Measurements from ENCODE around the gene IFITM1. TPM values are rescaled to one million over a fixed set of nuclear protein-coding genes. Genes with fewer than 3 reads are reported as not detected.
"Not testable (repeated sequence)": the region's sequence is repeated elsewhere in the genome, so short reads cannot be mapped to it uniquely, and the experiment has no call there.

IFITM1 gene
- total RNA-seq, 2 donors from 2014 or later, result 182 to 220 TPM

DNA sequence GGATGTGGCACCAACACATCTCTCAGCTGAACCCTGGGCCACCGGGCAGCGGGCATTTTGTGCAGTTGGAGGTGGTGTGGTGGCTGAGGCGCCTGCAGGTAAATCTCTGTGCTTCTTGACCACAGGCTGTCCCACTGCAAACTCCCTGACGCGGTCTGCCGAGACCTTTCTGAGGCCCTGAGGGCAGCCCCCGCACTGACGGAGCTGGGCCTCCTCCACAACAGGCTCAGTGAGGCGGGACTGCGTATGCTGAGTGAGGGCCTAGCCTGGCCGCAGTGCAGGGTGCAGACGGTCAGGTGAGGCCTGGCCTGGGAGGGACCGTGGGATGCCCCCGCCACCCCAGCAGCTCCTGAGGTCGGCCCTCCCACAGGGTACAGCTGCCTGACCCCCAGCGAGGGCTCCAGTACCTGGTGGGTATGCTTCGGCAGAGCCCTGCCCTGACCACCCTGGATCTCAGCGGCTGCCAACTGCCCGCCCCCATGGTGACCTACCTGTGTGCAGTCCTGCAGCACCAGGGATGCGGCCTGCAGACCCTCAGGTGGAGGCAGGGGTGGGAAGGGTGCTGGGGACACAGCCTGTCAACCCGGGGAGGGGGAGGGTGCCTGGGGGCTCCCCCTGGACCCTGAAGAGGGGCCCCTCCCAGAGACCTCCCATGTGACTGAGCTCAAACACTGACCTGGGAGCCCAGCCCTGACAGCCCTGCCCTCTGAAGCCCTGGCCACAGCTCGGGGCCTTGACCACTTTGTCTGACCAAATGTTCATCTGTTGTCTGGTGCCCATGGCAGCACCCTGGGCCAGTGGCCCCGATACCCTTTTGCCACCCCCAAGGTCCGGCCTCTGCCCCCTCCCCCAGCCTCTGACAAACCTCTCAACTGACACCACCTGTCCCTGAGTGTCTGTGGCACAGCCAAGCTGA lies 29.5 kb upstream of the IFITM1 start:
- H3K36me3 ChIP-seq, result no peaks in the 10 kb centered on the region
- no peak overlapping the region for H3K27ac ChIP-seq
- no peak overlapping the region for H3K4me3 ChIP-seq
- no peak for ATAC-seq (ENCODE audit: insufficient number of reproducible peaks, low FRiP score, low read depth)
- H3K4me1 ChIP-seq (ENCODE audit: control insufficient read depth in 1 of 2, low read depth in 2 of 2), result peaks cover 0 to 30% of the 10 kb centered on the region in 2 donors
- DNase-seq (ENCODE audit: low spot score), result no peak
- H3K9me3 ChIP-seq, result no peaks in the 10 kb centered on the region
- TF ChIP-seq, protein P1, sequence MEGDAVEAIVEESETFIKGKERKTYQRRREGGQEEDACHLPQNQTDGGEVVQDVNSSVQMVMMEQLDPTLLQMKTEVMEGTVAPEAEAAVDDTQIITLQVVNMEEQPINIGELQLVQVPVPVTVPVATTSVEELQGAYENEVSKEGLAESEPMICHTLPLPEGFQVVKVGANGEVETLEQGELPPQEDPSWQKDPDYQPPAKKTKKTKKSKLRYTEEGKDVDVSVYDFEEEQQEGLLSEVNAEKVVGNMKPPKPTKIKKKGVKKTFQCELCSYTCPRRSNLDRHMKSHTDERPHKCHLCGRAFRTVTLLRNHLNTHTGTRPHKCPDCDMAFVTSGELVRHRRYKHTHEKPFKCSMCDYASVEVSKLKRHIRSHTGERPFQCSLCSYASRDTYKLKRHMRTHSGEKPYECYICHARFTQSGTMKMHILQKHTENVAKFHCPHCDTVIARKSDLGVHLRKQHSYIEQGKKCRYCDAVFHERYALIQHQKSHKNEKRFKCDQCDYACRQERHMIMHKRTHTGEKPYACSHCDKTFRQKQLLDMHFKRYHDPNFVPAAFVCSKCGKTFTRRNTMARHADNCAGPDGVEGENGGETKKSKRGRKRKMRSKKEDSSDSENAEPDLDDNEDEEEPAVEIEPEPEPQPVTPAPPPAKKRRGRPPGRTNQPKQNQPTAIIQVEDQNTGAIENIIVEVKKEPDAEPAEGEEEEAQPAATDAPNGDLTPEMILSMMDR (IDR thresholded peaks at IDR 0.05), result no peak
- H3K27me3 ChIP-seq (replicated peaks; ENCODE audit: insufficient read depth), result peaks cover 5% of the 10 kb centered on the region

DNA sequence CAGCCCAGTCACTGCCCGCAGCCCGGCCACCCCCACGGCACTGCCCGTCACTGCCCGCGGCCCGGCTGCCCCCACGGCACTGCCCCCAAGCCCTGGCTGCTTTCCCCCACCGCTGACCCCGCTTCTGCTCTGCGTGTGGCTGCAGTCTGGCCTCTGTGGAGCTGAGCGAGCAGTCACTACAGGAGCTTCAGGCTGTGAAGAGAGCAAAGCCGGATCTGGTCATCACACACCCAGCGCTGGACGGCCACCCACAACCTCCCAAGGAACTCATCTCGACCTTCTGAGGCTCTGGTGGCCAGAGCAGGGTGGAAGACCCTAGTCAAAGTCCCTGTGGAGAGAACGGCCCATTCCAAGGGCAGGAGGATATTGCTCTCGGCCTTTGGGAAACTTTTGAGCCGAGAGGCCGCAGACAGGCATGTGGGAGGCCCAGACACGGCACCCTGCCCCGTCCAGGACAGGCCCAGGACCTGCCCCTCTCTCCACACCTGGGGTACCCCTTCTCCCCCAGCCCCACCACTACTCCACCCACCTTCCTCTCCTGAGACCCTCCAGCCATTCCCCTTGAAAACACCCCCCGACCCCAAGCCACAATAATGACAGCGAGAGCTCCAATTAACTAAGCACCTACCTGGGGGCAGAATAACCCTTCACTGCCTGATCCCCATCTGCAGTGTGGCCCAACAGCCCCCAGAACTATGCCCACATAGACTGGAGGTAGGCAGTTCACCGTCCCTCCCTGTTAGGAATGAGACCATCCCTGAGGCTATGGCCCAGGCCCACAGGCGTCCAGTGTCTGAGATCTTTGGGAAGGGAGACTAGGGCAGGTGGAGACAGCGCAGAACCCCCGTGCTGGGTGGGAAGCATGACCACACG lies 28.6 kb upstream of the IFITM1 start:
- H3K4me1 ChIP-seq (ENCODE audit: control insufficient read depth in 1 of 2, low read depth in 2 of 2), result peaks cover 6 to 30% of the 10 kb centered on the region in 2 donors
- TF ChIP-seq, protein P1 (IDR thresholded peaks at IDR 0.05), result no peak
- peaks cover 5% of the 10 kb centered on the region for H3K27me3 ChIP-seq (replicated peaks; ENCODE audit: insufficient read depth)
- no peak for DNase-seq (ENCODE audit: low spot score)
- ATAC-seq (ENCODE audit: insufficient number of reproducible peaks, low FRiP score, low read depth), result no peak
- no peaks in the 10 kb centered on the region for H3K36me3 ChIP-seq
- no peak overlapping the region for H3K27ac ChIP-seq
- H3K4me3 ChIP-seq, result no peak overlapping the region
- H3K9me3 ChIP-seq, result no peaks in the 10 kb centered on the region

DNA sequence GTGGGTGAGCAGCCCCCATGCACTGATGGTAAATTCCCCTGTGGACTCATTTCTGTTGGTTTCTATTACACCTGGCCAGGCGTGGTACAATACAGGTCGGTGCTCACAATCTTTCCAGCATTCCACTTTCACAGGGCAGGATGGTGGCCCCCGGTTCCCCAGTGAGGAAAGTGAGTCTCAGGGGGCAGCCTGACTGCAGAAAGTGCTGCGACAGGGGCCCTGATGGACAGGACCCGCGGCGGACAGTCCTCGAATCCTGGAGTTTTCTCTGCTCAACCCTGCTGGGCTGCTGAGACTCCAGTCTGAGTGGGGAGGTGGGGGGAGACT lies 28.0 kb upstream of the IFITM1 start:
- Histone ChIP-seq H3K9me3 (no peaks in the 10 kb centered on the region), H3K27me3 (replicated peaks; ENCODE audit: insufficient read depth) (peaks cover 3% of the 10 kb centered on the region), H3K4me3 (no peak overlapping the region), H3K27ac (no peak overlapping the region), H3K4me1 (ENCODE audit: control insufficient read depth in 1 of 2, low read depth in 2 of 2) (peaks cover 6 to 28% of the 10 kb centered on the region in 2 donors), H3K36me3 (no peaks in the 10 kb centered on the region)
- DNase-seq (ENCODE audit: low spot score) (no peak), ATAC-seq (ENCODE audit: insufficient number of reproducible peaks, low FRiP score, low read depth) (no peak)
- TF ChIP-seq, protein P1 (IDR thresholded peaks at IDR 0.05), result no peak

GRCh38 chr11:286977-287820 lies 26.6 kb upstream of the IFITM1 start:
- not testable (repeated sequence) for H3K27ac ChIP-seq; DNase-seq (ENCODE audit: low spot score); ATAC-seq (ENCODE audit: insufficient number of reproducible peaks, low FRiP score, low read depth); H3K27me3 ChIP-seq (replicated peaks; ENCODE audit: insufficient read depth); H3K36me3 ChIP-seq; H3K9me3 ChIP-seq; H3K4me3 ChIP-seq
- H3K4me1 ChIP-seq (ENCODE audit: control insufficient read depth in 1 of 2, low read depth in 2 of 2), result peaks cover 6 to 20% of the 10 kb centered on the region in 2 donors

- Histone ChIP-seq H3K4me1 (ENCODE audit: control insufficient read depth in 1 of 2, low read depth in 2 of 2) (peaks cover 6 to 20% of the 10 kb centered on the region in 2 donors), H3K9me3 (no peaks in the 10 kb centered on the region), H3K27ac (no peak overlapping the region), H3K36me3 (no peaks in the 10 kb centered on the region), H3K4me3 (peak overlapping the region; percentile 80), H3K27me3 (replicated peaks; ENCODE audit: insufficient read depth) (no peaks in the 10 kb centered on the region)
- DNase-seq (ENCODE audit: low spot score), result no peak
- ATAC-seq (ENCODE audit: insufficient number of reproducible peaks, low FRiP score, low read depth), result no peak
- TF ChIP-seq, protein P1 (IDR thresholded peaks at IDR 0.05), result no peak
Observed at GRCh38 chr11:287821-288477, 25.9 kb upstream of the IFITM1 start.
